HepG2 (cell line): ENCODE results near the gene RCE1. TPM values are rescaled to one million over a fixed set of nuclear protein-coding genes. Genes with fewer than 3 reads are reported as not detected.

Source experiments
- CEBPB ChIP-seq: IDR thresholded peaks from 2 replicates; pipeline ENCODE4 v1.6.1; 2011; ENCODE audit warnings: low read depth, low read length, improper control_type of control experiment, borderline replicate concordance
- ERF ChIP-seq: IDR thresholded peaks from 2 replicates; pipeline ENCODE4 v1.6.1; 2018; ENCODE audit warnings: missing biosample characterization, missing genetic modification reagents
- MED1 ChIP-seq: sonication (generic); formaldehyde crosslinking; IDR thresholded peaks from 2 replicates; pipeline ENCODE4 v1.4.0; 2020; ENCODE audit warnings: missing genetic modification reagents
- MXI1 ChIP-seq: IDR thresholded peaks from 3 replicates; pipeline ENCODE4 v1.6.1; 2012; ENCODE audit warnings: low read depth, low read length, inconsistent platforms, borderline replicate concordance
- MZF1 ChIP-seq: sonication (generic); formaldehyde crosslinking; IDR thresholded peaks from 2 replicates; pipeline ENCODE4 v1.8.1; 2023; ENCODE audit warnings: mild to moderate bottlenecking, missing genetic modification reagents, borderline replicate concordance
- SOX13 ChIP-seq, 3 experiments: fragments of 450-650 bp in 1 of 3; sonication (generic) in 1 of 3; formaldehyde crosslinking in 1 of 3; IDR thresholded peaks in 2 of 3; conservative IDR thresholded peaks in 1 of 3; 2 replicates each; pipeline versions ENCODE4 v1.5.0 to v1.6.1; 2016 to 2020; ENCODE audit warnings: antibody characterized with exemption in 1 of 3, mild to moderate bottlenecking in 1 of 3, missing compliant biosample characterization in 1 of 3, missing genetic modification reagents in 1 of 3, moderate library complexity in 1 of 3
- TBL1XR1 ChIP-seq: fragments of 150-350 bp; IDR thresholded peaks from 2 replicates; pipeline ENCODE4 v1.6.1; 2014; ENCODE audit warnings: borderline replicate concordance, low read length; ENCODE audit not compliant: partially characterized antibody
- ZFP36L2 ChIP-seq: sonication (generic); formaldehyde crosslinking; IDR thresholded peaks from 2 replicates; pipeline ENCODE4 v1.4.0; 2020; ENCODE audit warnings: missing genetic modification reagents
- ZNF12 ChIP-seq: sonication (generic); formaldehyde crosslinking; IDR thresholded peaks from 2 replicates; pipeline ENCODE4 v1.5.0; 2020; ENCODE audit warnings: missing genetic modification reagents
- ZNF251 ChIP-seq: sonication (generic); formaldehyde crosslinking; IDR thresholded peaks from 2 replicates; pipeline ENCODE4 v1.9.0; 2021; ENCODE audit warnings: mild to moderate bottlenecking, missing genetic modification reagents
- ZNF496 ChIP-seq: sonication (generic); formaldehyde crosslinking; IDR thresholded peaks from 2 replicates; pipeline ENCODE4 v1.8.1; 2023; ENCODE audit warnings: mild to moderate bottlenecking, moderate library complexity, missing genetic modification reagents; ENCODE audit not compliant: insufficient replicate concordance
- ZNF570 ChIP-seq: sonication (generic); formaldehyde crosslinking; IDR thresholded peaks from 2 replicates; pipeline ENCODE4 v1.4.0; 2020; ENCODE audit warnings: mild to moderate bottlenecking, missing genetic modification reagents, borderline replicate concordance
- ZNF773 ChIP-seq: sonication (generic); formaldehyde crosslinking; IDR thresholded peaks from 2 replicates; pipeline ENCODE4 v1.4.0; 2020; ENCODE audit warnings: missing genetic modification reagents, borderline replicate concordance
- ZNF777 ChIP-seq: sonication (generic); formaldehyde crosslinking; IDR thresholded peaks from 2 replicates; pipeline ENCODE4 v1.4.0; 2020; ENCODE audit warnings: missing genetic modification reagents
- ZNF841 ChIP-seq: sonication (generic); formaldehyde crosslinking; IDR thresholded peaks from 2 replicates; pipeline ENCODE4 v1.8.1; 2023; ENCODE audit warnings: missing genetic modification reagents, borderline replicate concordance
- polyA plus RNA-seq, 8 experiments: library from polyadenylated mRNA; depleted of rRNA in 3 of 8; stranded (reverse) in 7 of 8; unstranded in 1 of 8; fragments of >200 nt; fragmentation: Illumina TruSeq in 4 of 8; extraction: Trizol in 4 of 8; gene quantifications; 2 replicates each; pipeline versions ENCODE4 v1.2.1 to v1.2.3, GENCODE V29; 2011 to 2016; ENCODE audit warnings: low read depth in 4 of 8, missing spikeins in 1 of 8, mixed read lengths in 1 of 8; ENCODE audit not compliant: insufficient read depth in 1 of 8
- total RNA-seq, 5 experiments: library from RNA; depleted of rRNA; stranded (reverse); fragments of >200 nt; fragmentation: Illumina TruSeq; extraction: Trizol; gene quantifications; 2 replicates each; pipeline ENCODE4 v1.2.3, GENCODE V29; 2016; ENCODE audit warnings: low read depth in 1 of 5
- TF ChIP-seq, protein P1 (sequence below): sonication (generic); formaldehyde crosslinking; IDR thresholded peaks from 2 replicates; pipeline ENCODE4 v1.5.0; 2020; ENCODE audit warnings: missing genetic modification reagents
- TF ChIP-seq, protein P2 (sequence below): sonication (generic); formaldehyde crosslinking; IDR thresholded peaks from 2 replicates; pipeline ENCODE4 v1.4.0; 2020; ENCODE audit warnings: mild to moderate bottlenecking, missing genetic modification reagents, borderline replicate concordance
- TF ChIP-seq, protein P3 (sequence below): sonication (generic); formaldehyde crosslinking; IDR thresholded peaks from 2 replicates; pipeline ENCODE4 v1.4.0; 2020; ENCODE audit warnings: mild to moderate bottlenecking, missing genetic modification reagents

The RCE1 gene
- total and polyA plus RNA-seq, 2 of the 13 experiments (the other 11 are each of a cell fraction or from before 2014, with no cell fraction given) = 22.2 to 22.4 TPM

DNA sequence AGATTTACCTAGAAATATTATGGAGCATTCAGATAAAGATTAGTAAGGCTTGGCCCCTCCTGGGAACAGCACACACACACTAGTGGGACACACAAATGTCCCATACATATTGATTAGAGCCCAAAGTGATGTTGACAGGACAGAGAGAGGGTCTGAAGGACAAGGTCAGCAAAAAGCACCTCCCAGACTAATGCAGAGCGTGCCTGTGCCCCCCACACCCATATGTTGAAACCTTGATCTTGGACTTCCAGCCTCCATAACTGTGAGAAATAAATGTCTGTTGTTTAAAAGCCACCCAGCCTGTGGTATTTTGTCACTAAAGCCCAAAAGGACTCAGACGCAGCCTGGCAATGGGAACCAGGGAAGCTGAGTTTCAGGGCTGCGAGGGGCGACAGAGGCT lies 41.2 kb downstream of the RCE1 start (continued):
- TF ChIP-seq, protein P1, sequence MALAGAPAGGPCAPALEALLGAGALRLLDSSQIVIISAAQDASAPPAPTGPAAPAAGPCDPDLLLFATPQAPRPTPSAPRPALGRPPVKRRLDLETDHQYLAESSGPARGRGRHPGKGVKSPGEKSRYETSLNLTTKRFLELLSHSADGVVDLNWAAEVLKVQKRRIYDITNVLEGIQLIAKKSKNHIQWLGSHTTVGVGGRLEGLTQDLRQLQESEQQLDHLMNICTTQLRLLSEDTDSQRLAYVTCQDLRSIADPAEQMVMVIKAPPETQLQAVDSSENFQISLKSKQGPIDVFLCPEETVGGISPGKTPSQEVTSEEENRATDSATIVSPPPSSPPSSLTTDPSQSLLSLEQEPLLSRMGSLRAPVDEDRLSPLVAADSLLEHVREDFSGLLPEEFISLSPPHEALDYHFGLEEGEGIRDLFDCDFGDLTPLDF = no peak
- TF ChIP-seq MXI1 (no peak), MZF1 (no peak), ZNF496 (CRISPR knock-in tag) (no peak), ZNF841 (CRISPR knock-in tag) (no peak), ZNF777 (no peak), ZNF12 (CRISPR knock-in tag) (no peak), CEBPB (no peak), ZNF570 (CRISPR knock-in tag) (no peak), ZNF251 (CRISPR knock-in tag) (no peak), SOX13 (IDR thresholded peaks at IDR 0.05) (no peak), SOX13 (CRISPR knock-in tag; conservative IDR thresholded peaks at IDR 0.05 in 1 of 2, IDR thresholded peaks at IDR 0.05 in 1 of 2) (0 out of 4 replicates have a peak, but pooled peaks of 1 of the 2 experiments have one; percentile 5), ZFP36L2 (CRISPR knock-in tag) (no peak), ERF (CRISPR knock-in tag) (no peak), MED1 (CRISPR knock-in tag) (peak; percentile 33; the same call in 1 of the 2 replicates), TBL1XR1 (peak; percentile 90), ZNF773 (CRISPR knock-in tag) (no peak)
- TF ChIP-seq, protein P2, sequence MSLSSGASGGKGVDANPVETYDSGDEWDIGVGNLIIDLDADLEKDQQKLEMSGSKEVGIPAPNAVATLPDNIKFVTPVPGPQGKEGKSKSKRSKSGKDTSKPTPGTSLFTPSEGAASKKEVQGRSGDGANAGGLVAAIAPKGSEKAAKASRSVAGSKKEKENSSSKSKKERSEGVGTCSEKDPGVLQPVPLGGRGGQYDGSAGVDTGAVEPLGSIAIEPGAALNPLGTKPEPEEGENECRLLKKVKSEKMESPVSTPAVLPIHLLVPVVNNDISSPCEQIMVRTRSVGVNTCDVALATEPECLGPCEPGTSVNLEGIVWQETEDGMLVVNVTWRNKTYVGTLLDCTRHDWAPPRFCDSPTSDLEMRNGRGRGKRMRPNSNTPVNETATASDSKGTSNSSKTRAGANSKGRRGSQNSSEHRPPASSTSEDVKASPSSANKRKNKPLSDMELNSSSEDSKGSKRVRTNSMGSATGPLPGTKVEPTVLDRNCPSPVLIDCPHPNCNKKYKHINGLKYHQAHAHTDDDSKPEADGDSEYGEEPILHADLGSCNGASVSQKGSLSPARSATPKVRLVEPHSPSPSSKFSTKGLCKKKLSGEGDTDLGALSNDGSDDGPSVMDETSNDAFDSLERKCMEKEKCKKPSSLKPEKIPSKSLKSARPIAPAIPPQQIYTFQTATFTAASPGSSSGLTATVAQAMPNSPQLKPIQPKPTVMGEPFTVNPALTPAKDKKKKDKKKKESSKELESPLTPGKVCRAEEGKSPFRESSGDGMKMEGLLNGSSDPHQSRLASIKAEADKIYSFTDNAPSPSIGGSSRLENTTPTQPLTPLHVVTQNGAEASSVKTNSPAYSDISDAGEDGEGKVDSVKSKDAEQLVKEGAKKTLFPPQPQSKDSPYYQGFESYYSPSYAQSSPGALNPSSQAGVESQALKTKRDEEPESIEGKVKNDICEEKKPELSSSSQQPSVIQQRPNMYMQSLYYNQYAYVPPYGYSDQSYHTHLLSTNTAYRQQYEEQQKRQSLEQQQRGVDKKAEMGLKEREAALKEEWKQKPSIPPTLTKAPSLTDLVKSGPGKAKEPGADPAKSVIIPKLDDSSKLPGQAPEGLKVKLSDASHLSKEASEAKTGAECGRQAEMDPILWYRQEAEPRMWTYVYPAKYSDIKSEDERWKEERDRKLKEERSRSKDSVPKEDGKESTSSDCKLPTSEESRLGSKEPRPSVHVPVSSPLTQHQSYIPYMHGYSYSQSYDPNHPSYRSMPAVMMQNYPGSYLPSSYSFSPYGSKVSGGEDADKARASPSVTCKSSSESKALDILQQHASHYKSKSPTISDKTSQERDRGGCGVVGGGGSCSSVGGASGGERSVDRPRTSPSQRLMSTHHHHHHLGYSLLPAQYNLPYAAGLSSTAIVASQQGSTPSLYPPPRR (CRISPR knock-in tag) = peak; percentile 31; the same call in 1 of the 2 replicates
- TF ChIP-seq, protein P3, sequence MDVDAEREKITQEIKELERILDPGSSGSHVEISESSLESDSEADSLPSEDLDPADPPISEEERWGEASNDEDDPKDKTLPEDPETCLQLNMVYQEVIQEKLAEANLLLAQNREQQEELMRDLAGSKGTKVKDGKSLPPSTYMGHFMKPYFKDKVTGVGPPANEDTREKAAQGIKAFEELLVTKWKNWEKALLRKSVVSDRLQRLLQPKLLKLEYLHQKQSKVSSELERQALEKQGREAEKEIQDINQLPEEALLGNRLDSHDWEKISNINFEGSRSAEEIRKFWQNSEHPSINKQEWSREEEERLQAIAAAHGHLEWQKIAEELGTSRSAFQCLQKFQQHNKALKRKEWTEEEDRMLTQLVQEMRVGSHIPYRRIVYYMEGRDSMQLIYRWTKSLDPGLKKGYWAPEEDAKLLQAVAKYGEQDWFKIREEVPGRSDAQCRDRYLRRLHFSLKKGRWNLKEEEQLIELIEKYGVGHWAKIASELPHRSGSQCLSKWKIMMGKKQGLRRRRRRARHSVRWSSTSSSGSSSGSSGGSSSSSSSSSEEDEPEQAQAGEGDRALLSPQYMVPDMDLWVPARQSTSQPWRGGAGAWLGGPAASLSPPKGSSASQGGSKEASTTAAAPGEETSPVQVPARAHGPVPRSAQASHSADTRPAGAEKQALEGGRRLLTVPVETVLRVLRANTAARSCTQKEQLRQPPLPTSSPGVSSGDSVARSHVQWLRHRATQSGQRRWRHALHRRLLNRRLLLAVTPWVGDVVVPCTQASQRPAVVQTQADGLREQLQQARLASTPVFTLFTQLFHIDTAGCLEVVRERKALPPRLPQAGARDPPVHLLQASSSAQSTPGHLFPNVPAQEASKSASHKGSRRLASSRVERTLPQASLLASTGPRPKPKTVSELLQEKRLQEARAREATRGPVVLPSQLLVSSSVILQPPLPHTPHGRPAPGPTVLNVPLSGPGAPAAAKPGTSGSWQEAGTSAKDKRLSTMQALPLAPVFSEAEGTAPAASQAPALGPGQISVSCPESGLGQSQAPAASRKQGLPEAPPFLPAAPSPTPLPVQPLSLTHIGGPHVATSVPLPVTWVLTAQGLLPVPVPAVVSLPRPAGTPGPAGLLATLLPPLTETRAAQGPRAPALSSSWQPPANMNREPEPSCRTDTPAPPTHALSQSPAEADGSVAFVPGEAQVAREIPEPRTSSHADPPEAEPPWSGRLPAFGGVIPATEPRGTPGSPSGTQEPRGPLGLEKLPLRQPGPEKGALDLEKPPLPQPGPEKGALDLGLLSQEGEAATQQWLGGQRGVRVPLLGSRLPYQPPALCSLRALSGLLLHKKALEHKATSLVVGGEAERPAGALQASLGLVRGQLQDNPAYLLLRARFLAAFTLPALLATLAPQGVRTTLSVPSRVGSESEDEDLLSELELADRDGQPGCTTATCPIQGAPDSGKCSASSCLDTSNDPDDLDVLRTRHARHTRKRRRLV (CRISPR knock-in tag) = no peak
